Motor neuron (in vitro differentiated cells): ENCODE data around the gene ARHGEF7. TPM values are rescaled to one million over a fixed set of nuclear protein-coding genes. Genes with fewer than 3 reads are reported as not detected.

Source experiments
- total RNA-seq, 8 experiments: library from RNA; unstranded; fragments of 300-600 nt; gene quantifications; 2 replicates each; pipeline versions ENCODE4 v1.2.3 to v1.2.4, GENCODE V29; 2022

ARHGEF7 gene
- total RNA-seq, 8 experiments from 2014 or later, result 27.9 to 56.9 (median 50.5) TPM

Other genes with a start within 250 kb of the ARHGEF7 start
- gene ANKRD10, start 200.2 kb upstream of the ARHGEF7 start, total RNA-seq, result 100 to 1,000 TPM in 5 of 8 experiments, 10 to 100 TPM in 3; 75.5 to 247 (median 108) TPM
- under 1 TPM in 2 of 8 experiments, not detected in 6; 0.42 to 1.00 TPM for gene TEX29, start 205.3 kb downstream of the ARHGEF7 start, total RNA-seq